Astrocyte of the cerebellum (primary cell): ENCODE results near the gene CDC45.
"Not testable (repeated sequence)": the region's sequence is repeated elsewhere in the genome, so short reads cannot be mapped to it uniquely, and the experiment has no call there.

ENCODE experiments used
- DNase-seq: peaks from one replicate; pipeline ENCODE4 v3.0.0-alpha.2; 2011; ENCODE audit warnings: low read depth
- H3K4me3 ChIP-seq: 2 replicates; pipeline ENCODE4 v1.5.1; 2011; ENCODE audit warnings: mild to moderate bottlenecking, low read depth, low read length, moderate library complexity
- in situ Hi-C: cut with HindIII; loops from 2 replicates; pipeline ENCODE4 v1.10.0; 2017; ENCODE audit warnings: low sequenced_read_pairs
- TF ChIP-seq, protein P1 (sequence below): IDR thresholded peaks from 2 replicates; pipeline ENCODE4 v1.5.1; 2012; ENCODE audit warnings: low read length, low read depth, moderate library complexity, mild to moderate bottlenecking; ENCODE audit errors: missing control alignments

CDC45 gene

DNA sequence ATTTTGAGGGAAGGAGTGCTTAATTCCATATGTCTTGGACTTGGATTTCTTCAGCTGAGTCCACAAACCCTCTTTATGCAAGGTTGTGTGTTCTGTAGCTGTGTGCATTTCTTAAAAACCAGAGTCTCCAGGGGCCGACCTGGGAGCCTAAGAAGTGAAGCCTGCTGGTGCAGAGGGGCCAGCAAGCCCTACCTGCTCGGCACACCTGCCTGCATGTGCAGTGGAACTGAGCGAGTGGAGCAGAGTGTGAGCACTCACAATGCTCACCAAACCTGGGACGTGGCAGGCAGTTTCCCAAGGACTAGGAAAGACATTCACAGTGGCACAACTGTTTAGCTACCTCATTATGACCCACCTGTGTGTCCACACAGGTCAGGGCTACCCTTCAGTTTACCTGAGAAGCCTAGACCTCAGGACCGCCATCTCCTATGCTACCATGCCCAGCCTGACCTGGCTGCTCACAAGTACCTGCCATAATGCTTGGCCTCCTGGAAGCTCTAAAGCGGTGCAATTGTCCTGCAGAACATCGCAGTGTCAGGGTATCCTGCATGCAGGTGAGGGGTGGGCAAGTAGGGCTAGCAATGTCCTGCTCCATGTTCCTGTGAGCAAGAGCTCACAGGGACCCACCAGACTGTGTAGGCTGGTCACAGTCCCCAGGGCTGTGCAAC lies 36.0 kb upstream of the CDC45 start:
- no peak overlapping the region for H3K4me3 ChIP-seq
- TF ChIP-seq, protein P1, sequence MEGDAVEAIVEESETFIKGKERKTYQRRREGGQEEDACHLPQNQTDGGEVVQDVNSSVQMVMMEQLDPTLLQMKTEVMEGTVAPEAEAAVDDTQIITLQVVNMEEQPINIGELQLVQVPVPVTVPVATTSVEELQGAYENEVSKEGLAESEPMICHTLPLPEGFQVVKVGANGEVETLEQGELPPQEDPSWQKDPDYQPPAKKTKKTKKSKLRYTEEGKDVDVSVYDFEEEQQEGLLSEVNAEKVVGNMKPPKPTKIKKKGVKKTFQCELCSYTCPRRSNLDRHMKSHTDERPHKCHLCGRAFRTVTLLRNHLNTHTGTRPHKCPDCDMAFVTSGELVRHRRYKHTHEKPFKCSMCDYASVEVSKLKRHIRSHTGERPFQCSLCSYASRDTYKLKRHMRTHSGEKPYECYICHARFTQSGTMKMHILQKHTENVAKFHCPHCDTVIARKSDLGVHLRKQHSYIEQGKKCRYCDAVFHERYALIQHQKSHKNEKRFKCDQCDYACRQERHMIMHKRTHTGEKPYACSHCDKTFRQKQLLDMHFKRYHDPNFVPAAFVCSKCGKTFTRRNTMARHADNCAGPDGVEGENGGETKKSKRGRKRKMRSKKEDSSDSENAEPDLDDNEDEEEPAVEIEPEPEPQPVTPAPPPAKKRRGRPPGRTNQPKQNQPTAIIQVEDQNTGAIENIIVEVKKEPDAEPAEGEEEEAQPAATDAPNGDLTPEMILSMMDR, result no peak
- DNase-seq, result no peak
- in situ Hi-C loops, result no loop called here

DNA sequence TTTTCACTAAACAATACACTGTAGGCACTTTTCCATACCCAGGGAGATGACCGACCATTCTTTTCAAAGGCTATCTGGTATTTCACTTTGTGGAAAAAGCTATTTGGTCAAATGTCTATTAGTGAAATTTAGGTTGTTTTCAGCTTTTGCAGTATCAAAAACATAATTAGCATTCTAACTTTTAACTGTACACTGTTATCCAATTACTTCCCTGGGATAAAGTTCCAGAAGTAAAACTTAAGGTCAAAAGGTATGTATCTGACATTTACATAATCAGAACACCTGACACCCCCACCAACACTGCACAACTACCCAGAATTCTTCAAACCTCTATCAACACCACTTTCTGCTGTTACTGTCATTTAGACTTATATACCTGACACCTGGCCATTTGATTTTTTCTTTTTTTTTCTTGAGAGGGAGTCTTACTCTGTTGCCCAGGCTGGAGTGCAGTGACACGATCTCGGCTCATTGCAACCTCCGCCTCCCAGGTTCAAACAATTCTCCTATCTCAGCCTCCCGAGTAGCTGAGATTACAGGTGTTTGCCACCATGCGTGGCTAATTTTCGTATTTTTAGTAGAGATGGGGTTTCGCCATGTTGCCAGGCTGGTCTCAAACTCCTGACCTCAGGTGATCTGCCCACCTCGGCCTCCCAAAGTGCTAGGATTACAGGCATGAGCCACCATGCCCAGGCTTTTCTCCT lies 34.3 kb upstream of the CDC45 start:
- H3K4me3 ChIP-seq, DNase-seq, in situ Hi-C loops: not testable (repeated sequence)

DNA sequence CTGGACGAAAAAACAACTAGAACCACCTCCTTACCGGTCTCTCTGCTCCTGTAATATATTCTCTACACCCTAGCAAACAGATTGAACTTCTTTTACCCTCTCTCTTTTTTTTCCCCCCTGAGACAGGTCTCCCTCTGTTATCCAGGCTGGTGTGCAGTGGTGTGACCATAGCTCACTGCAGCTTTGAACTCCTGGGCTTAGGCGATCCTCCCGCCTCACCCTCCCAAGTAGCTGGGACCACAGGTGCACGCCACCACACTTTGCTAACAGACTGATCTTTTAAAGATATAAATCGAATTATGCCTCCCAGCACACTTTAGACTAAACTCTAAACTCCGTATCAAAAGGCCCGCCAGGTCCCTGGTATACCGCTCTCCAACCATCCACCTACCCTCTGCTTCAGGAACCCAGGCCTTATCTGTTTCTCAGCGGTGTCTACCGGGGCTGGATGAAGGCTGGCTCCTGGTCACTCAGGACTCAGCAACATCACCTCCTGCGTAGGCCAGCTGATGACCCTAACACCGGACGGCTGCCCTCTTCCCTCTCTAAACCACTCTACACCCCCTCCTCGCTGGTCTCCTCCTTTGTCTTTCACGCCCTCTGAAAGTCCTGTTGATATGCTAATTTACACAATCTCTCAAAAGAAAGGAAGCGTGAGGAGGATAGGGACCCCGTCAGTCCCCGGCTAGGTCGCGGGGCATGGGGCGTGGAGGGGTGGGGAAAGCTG lies 33.0 kb upstream of the CDC45 start:
- TF ChIP-seq, protein P1, result no peak
- peak overlapping the region; percentile 75 for H3K4me3 ChIP-seq
- DNase-seq, result no peak
- in situ Hi-C loops, result no loop called here

DNA sequence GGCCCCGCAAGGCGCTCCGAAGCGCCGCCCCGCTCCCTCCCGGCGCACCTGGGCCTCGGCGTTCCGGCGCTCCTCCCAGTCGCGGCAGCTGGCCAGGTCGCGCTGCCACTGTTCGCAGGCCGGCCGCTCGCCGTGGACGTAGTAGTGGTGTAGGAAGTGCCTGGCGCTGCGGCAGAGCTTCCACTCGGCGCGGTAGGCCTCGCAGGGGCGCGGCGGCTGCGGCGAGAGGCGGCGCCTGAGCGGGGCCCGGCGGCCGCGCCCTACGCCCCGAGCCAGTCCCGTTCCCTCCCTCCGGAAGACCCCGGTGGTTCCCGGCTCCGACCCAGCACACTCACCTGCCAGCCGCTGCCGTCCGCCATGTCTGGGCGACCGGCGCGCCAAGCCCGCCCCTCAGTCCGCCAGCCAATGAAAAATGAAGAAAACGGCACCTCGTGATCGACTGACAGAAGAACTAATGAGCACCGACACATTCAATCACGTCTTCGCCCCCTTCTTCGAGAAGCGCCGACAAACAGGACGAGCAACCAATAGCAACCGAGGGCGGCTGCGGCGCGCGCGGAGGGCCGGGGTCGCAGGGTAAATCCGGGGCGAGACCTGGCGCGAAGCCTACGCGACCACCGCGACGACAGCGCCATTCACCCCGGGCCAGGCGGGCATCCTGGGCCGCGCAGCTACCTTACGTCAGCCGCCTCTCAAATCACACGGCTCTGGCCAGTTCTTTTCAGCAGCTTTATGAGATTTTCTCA lies 32.2 kb upstream of the CDC45 start, which contains the start of gene C22orf39:
Gene C22orf39 (minus strand): TSS at position 382 of the 746 bp plus-strand sequence. CDS start 23 bp downstream, at position 359.
- peak; percentile 86 for DNase-seq
- peak within 1 kb of the TSS; percentile 75 for H3K4me3 ChIP-seq
- in situ Hi-C loops, result no loop called here
- TF ChIP-seq, protein P1, result no peak

DNA sequence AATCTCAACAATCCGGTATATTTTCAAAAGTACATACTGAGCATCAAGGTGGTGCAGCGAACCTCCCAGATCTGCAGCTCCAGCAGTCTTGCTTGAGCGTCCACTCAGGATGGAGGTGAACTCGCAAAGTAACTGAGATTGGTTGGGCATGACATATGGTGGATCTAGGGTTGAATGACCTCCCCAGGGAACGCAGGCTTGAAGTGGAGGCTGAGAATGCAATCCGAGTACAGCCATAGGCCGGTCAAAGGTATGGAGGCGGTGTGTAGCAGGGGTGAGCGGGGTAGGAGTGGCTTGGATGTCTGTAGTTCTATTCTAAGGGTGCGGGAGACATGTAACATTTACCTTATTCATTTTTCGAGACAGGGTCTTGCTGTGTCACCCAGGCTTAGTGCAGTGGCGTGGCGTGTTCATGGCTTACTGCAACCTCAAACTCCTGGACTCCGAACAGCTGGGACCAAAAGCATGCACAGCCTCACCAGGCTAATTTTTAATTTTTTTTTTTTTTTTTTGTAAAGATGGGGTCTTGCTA lies 31.6 kb upstream of the CDC45 start:
- in situ Hi-C loops, result no loop called here
- TF ChIP-seq, protein P1, result no peak
- DNase-seq, result no peak
- peak overlapping the region; percentile 75 for H3K4me3 ChIP-seq

DNA sequence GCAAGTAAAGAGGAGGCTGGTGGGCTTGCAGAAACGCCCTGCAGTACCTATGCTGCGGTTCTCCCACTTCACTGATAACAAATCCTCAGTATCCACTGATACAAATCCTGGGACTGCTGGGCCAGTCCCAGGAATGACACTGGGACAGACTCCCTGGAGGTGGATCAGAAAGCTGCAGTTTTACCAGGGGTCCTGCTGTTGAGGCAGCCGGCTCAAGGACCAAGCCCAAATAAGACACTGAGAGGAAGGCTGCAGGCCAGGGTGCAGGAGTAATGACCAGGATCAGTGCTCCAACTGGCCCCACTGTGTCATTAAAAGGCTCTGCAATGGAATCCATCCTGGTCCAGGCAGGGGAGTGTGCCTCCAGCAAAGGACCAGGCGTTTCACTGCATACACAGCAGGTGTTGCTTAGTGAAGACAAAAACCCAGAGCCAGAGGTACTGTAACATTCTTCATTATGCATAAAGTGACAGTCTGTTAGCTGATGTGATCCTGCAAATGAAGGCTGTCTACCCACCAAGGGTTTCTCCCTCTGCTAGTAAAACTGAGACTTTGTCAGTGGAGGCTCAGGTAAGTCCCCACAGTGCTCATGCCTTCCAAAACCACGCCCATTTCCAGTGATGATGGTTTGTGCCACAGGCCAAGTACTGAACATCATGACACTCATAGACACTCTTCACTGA lies 30.8 kb upstream of the CDC45 start:
- in situ Hi-C loops, result no loop called here
- TF ChIP-seq, protein P1, result no peak
- no peak for DNase-seq
- H3K4me3 ChIP-seq, result peak overlapping the region; percentile 75
